Measurements from ENCODE around the gene ARHGAP32. TPM values are rescaled to one million over a fixed set of nuclear protein-coding genes. Genes with fewer than 3 reads are reported as not detected.

The ARHGAP32 gene
- total RNA-seq, 2 experiments from 2014 or later = 8.7 to 10.0 TPM

DNA sequence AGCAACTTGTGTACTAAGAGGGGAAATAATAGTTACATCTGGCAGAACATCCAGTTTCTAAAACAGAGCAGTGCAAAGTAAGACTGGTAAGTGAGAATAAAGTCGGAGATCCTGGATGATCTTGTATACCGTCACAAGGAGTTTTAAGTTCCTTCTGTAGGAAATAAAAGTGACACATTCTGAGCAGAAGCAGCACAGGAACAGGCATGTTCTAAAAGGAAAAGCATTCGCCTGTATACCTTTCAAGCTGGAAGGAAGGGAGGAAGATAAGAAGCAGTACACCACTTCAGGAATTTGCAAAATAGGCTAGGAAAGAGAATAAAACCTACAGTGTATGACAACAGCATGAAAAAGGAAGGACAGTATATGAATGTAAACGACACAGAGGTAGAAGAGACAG, 143.2 kb downstream of the ARHGAP32 start:
- no peak overlapping the region for H3K27ac ChIP-seq (ENCODE audit: low read depth in 1 of 2, low read length in 2 of 2)
- TF ChIP-seq CTCF (IDR thresholded peaks at IDR 0.05) = no peak
- no peak for ATAC-seq (ENCODE audit: poor library complexity)
- Mint-ChIP-seq H3K4me3 (no peak overlapping the region), H3K9me3 (no peaks in the 10 kb centered on the region), H3K4me1 (ENCODE audit: low read depth) (no peaks in the 10 kb centered on the region), H3K27ac (no peak overlapping the region), H3K27me3 (no peaks in the 10 kb centered on the region), H3K36me3 (ENCODE audit: low read depth) (no peaks in the 10 kb centered on the region)
- H3K27me3 ChIP-seq (ENCODE audit: control insufficient read depth in 1 of 2, insufficient read depth in 2 of 2, low read length in 2 of 2) = no peaks in the 10 kb centered on the region
- no peaks in the 10 kb centered on the region for H3K9me3 ChIP-seq (ENCODE audit: control insufficient read depth in 1 of 2, insufficient read depth in 1 of 2, low read length in 2 of 2)
- ChIA-PET POLR2A (no interaction called here), CTCF (no interaction called here)
- H3K4me3 ChIP-seq (ENCODE audit: low read length) = no peak overlapping the region
- no peaks in the 10 kb centered on the region for H3K36me3 ChIP-seq (ENCODE audit: insufficient read depth, low read length)
- no peak for DNase-seq
- no peaks in the 10 kb centered on the region for H3K4me1 ChIP-seq (ENCODE audit: insufficient read depth, low read length)
- intact Hi-C loops (cut with DNase I, micrococcal nuclease) = no loop called here

GRCh38 chr11:129045150-129045549, 147.0 kb downstream of the ARHGAP32 start:
- DNase-seq (no peak), ATAC-seq (ENCODE audit: poor library complexity) (no peak)
- H3K4me3 Mint-ChIP-seq = no peak overlapping the region
- ChIA-PET CTCF (no interaction called here), POLR2A (no interaction called here)
- no peaks in the 10 kb centered on the region for H3K36me3 Mint-ChIP-seq (ENCODE audit: low read depth)
- no peaks in the 10 kb centered on the region for H3K9me3 Mint-ChIP-seq
- H3K27me3 ChIP-seq (ENCODE audit: control insufficient read depth in 1 of 2, insufficient read depth in 2 of 2, low read length in 2 of 2) = no peaks in the 10 kb centered on the region
- H3K9me3 ChIP-seq (ENCODE audit: control insufficient read depth in 1 of 2, insufficient read depth in 1 of 2, low read length in 2 of 2) = no peaks in the 10 kb centered on the region
- H3K4me1 Mint-ChIP-seq (ENCODE audit: low read depth) = no peaks in the 10 kb centered on the region
- H3K27ac ChIP-seq (ENCODE audit: low read depth in 1 of 2, low read length in 2 of 2) = no peak overlapping the region
- no peak for TF ChIP-seq CTCF (IDR thresholded peaks at IDR 0.05)
- H3K27me3 Mint-ChIP-seq = no peaks in the 10 kb centered on the region
- H3K4me1 ChIP-seq (ENCODE audit: insufficient read depth, low read length) = no peaks in the 10 kb centered on the region
- no peaks in the 10 kb centered on the region for H3K36me3 ChIP-seq (ENCODE audit: insufficient read depth, low read length)
- intact Hi-C loops (cut with DNase I, micrococcal nuclease) = no loop called here
- no peak overlapping the region for H3K27ac Mint-ChIP-seq
- H3K4me3 ChIP-seq (ENCODE audit: low read length) = no peak overlapping the region

DNA sequence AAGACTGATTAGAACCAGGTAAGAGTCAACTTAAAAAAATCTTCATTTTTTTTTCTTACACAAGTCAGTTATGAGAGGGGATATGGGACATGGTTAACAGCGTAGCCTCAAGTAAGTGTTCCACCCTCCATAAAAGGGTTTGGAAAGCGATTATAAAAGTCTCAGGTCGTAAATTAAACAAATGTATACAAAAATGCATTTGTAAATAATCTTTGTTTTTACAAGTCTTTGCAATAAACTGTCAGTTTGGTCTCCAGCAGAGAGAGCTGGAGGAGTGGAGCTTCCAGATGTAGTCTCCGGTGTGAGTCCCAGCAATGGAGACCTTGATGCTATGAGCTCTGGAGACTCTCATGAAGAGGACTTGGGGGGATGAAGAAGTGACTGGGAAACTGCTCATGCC, 149.6 kb downstream of the ARHGAP32 start:
- Histone ChIP-seq H3K9me3 (ENCODE audit: control insufficient read depth in 1 of 2, insufficient read depth in 1 of 2, low read length in 2 of 2) (no peaks in the 10 kb centered on the region), H3K4me1 (ENCODE audit: insufficient read depth, low read length) (no peaks in the 10 kb centered on the region), H3K27me3 (ENCODE audit: control insufficient read depth in 1 of 2, insufficient read depth in 2 of 2, low read length in 2 of 2) (no peaks in the 10 kb centered on the region), H3K4me3 (ENCODE audit: low read length) (no peak overlapping the region), H3K27ac (ENCODE audit: low read depth in 1 of 2, low read length in 2 of 2) (no peak overlapping the region), H3K36me3 (ENCODE audit: insufficient read depth, low read length) (no peaks in the 10 kb centered on the region)
- no peaks in the 10 kb centered on the region for H3K9me3 Mint-ChIP-seq
- no peak for DNase-seq
- CTCF ChIA-PET = no interaction called here
- H3K36me3 Mint-ChIP-seq (ENCODE audit: low read depth) = peaks cover 8% of the 10 kb centered on the region
- no peaks in the 10 kb centered on the region for H3K4me1 Mint-ChIP-seq (ENCODE audit: low read depth)
- no peak for TF ChIP-seq CTCF (IDR thresholded peaks at IDR 0.05)
- intact Hi-C loops (cut with DNase I, micrococcal nuclease) = no loop called here
- no peak overlapping the region for H3K4me3 Mint-ChIP-seq
- H3K27me3 Mint-ChIP-seq = no peaks in the 10 kb centered on the region
- ATAC-seq (ENCODE audit: poor library complexity) = no peak
- no peak overlapping the region for H3K27ac Mint-ChIP-seq
- POLR2A ChIA-PET = no interaction called here
